ENCODE measurements around the gene FGF9.

FGF9 gene

DNA sequence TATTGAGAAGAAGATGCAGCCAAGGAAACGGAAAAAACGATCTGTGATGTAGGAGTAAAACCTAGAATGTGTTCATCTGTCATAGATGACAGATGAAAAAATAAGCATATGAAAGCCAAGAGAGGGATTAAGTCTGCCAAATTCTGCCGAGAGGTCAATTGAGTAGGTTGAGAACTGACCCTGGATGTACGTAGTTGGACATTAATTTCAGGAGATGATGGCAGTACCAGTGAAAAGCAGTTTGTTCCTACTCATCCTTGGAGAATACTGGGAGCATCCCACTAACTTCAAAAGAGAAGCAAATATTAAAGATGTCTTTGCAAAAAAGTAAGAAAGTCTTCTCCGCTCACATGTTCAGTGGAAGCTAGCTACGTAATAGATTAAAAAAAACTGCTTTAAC is 11.8 kb upstream of the FGF9 start:
- TF ChIP-seq TCF12 (IDR thresholded peaks at IDR 0.05; ENCODE audit: low read depth): no peak
- TF ChIP-seq TAF1 (IDR thresholded peaks at IDR 0.05; ENCODE audit: low read depth): no peak
- no peak for TF ChIP-seq YY1 (IDR thresholded peaks at IDR 0.05; ENCODE audit: low read depth)
- TF ChIP-seq, protein P1, sequence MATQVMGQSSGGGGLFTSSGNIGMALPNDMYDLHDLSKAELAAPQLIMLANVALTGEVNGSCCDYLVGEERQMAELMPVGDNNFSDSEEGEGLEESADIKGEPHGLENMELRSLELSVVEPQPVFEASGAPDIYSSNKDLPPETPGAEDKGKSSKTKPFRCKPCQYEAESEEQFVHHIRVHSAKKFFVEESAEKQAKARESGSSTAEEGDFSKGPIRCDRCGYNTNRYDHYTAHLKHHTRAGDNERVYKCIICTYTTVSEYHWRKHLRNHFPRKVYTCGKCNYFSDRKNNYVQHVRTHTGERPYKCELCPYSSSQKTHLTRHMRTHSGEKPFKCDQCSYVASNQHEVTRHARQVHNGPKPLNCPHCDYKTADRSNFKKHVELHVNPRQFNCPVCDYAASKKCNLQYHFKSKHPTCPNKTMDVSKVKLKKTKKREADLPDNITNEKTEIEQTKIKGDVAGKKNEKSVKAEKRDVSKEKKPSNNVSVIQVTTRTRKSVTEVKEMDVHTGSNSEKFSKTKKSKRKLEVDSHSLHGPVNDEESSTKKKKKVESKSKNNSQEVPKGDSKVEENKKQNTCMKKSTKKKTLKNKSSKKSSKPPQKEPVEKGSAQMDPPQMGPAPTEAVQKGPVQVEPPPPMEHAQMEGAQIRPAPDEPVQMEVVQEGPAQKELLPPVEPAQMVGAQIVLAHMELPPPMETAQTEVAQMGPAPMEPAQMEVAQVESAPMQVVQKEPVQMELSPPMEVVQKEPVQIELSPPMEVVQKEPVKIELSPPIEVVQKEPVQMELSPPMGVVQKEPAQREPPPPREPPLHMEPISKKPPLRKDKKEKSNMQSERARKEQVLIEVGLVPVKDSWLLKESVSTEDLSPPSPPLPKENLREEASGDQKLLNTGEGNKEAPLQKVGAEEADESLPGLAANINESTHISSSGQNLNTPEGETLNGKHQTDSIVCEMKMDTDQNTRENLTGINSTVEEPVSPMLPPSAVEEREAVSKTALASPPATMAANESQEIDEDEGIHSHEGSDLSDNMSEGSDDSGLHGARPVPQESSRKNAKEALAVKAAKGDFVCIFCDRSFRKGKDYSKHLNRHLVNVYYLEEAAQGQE (IDR thresholded peaks at IDR 0.05; ENCODE audit: low read depth): no peak
- TF ChIP-seq FOXM1 (IDR thresholded peaks at IDR 0.05; ENCODE audit: borderline replicate concordance, low read depth): no peak
- TF ChIP-seq EP300 (IDR thresholded peaks at IDR 0.05; ENCODE audit: borderline replicate concordance): no peak
- TF ChIP-seq, protein P2, sequence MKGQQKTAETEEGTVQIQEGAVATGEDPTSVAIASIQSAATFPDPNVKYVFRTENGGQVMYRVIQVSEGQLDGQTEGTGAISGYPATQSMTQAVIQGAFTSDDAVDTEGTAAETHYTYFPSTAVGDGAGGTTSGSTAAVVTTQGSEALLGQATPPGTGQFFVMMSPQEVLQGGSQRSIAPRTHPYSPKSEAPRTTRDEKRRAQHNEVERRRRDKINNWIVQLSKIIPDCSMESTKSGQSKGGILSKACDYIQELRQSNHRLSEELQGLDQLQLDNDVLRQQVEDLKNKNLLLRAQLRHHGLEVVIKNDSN (IDR thresholded peaks at IDR 0.05): no peak
- no peak for TF ChIP-seq ZBTB7A (IDR thresholded peaks at IDR 0.05; ENCODE audit: low read depth)
- no peak for TF ChIP-seq CEBPB (IDR thresholded peaks at IDR 0.05)
- no peak for TF ChIP-seq TEAD4 (IDR thresholded peaks at IDR 0.05)
- TF ChIP-seq, protein P3, sequence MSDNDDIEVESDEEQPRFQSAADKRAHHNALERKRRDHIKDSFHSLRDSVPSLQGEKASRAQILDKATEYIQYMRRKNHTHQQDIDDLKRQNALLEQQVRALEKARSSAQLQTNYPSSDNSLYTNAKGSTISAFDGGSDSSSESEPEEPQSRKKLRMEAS (IDR thresholded peaks at IDR 0.05): no peak
- TF ChIP-seq CREB1 (IDR thresholded peaks at IDR 0.05; ENCODE audit: low read depth): no peak
- TF ChIP-seq NFIC (IDR thresholded peaks at IDR 0.05): no peak
- TF ChIP-seq EGR1 (IDR thresholded peaks at IDR 0.05): no peak
- TF ChIP-seq RAD21 (IDR thresholded peaks at IDR 0.05; ENCODE audit: low read depth): no peak

DNA sequence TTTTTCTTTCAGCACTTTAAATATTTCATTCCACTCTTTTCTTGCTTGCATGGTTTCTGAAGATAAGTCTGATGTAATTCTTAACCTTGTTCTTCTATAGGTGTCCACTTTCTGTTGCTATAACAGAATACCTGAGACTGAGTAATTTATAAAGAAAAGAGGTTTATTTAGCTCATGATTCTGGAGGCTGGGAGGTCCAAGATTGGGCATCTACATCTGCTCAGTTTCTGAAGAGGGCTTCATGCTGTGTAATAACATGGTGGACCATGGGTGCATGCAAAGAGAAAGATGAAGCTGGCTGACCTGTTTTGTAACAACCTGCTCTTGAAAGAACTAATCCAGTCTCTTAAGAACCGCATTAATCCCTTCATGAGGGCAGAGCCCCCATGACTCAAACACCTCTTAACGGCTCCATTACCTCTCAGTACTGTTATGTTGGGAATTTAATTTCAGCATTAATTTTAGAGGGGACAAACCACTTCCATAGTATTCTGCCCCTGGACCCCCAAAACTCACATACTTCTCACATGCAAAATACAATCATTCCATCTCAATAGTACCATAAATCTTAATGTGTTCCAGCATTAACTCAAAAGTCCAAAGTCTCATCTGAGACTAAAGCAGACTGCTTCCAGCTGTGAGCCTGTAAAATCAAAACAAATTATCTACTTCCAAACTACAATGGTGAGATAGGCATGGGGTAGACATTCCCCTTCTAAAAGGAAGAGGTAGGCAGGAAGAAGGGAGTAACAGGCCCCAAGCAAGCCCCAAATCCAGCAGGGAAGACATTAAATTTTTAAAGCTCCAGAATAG is 9.6 kb upstream of the FGF9 start:
- TF ChIP-seq EGR1 (IDR thresholded peaks at IDR 0.05) (no peak), RAD21 (IDR thresholded peaks at IDR 0.05; ENCODE audit: low read depth) (no peak)
- TF ChIP-seq, protein P2 (IDR thresholded peaks at IDR 0.05): no peak

DNA sequence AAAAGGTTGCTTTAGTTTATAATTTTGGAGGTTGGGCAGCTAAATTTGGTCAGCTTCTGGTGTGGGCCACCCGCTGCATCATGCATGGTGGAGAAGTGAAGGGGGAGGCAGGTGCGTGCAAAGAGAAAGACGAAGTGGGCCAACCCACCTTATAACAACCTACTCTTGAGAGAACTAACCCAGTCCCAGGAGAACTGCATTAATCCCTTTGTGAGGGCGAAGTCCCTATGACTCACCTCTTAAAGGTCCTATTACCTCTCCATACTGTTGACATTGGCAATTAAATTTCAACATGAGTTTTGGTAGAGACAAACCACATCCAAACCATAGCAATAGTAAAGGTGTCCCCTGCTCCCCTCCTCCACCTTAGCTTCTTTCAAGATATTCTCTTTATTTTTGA is 7.7 kb upstream of the FGF9 start:
- no peak for TF ChIP-seq TEAD4 (IDR thresholded peaks at IDR 0.05)
- TF ChIP-seq RAD21 (IDR thresholded peaks at IDR 0.05; ENCODE audit: low read depth): no peak
- TF ChIP-seq, protein P2 (IDR thresholded peaks at IDR 0.05): no peak

DNA sequence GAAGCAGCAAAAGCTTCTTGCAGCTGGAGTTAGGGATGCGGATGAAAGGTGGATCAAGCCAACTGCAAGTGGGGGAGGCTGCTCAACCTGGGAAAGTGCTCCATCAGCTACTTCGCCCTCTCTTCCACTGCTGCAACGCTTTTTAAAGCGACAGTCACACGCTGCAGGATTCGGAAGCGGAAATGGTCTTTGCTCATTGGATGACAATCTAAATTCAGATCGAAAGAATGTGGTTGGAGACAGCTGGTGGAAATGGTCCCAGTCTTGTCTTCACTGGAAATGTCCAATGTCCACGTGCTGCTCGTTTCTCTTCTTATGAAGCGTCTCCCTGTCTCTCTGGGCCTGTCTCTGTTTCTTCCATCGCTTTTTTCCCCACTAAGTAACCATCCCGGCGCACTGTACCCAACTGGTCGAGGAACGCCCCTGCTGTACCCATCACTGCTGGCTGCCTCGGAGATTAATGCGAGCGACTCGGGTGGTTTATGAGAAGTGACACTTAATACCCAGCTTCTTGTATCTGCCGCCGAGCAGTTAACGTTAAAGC is 2.1 kb upstream of the FGF9 start:
- TF ChIP-seq CREB1 (IDR thresholded peaks at IDR 0.05; ENCODE audit: low read depth) (no peak), CEBPB (IDR thresholded peaks at IDR 0.05) (no peak), NFIC (IDR thresholded peaks at IDR 0.05) (no peak), TAF1 (IDR thresholded peaks at IDR 0.05; ENCODE audit: low read depth) (no peak), YY1 (IDR thresholded peaks at IDR 0.05; ENCODE audit: low read depth) (no peak), TCF12 (IDR thresholded peaks at IDR 0.05; ENCODE audit: low read depth) (no peak), EP300 (IDR thresholded peaks at IDR 0.05; ENCODE audit: borderline replicate concordance) (no peak), RAD21 (IDR thresholded peaks at IDR 0.05; ENCODE audit: low read depth) (no peak), FOXM1 (IDR thresholded peaks at IDR 0.05; ENCODE audit: borderline replicate concordance, low read depth) (no peak), TEAD4 (IDR thresholded peaks at IDR 0.05) (no peak), ZBTB7A (IDR thresholded peaks at IDR 0.05; ENCODE audit: low read depth) (no peak)
- TF ChIP-seq, protein P2 (IDR thresholded peaks at IDR 0.05): no peak
- TF ChIP-seq, protein P3 (IDR thresholded peaks at IDR 0.05): no peak
- TF ChIP-seq, protein P1 (IDR thresholded peaks at IDR 0.05; ENCODE audit: low read depth): no peak
